Stimulated activated CD4-positive, alpha-beta T cell treated with anti-CD3 and anti-CD28 coated beads, Interleukin-1b, Interleukin-23, amount 100 ng/mL, for 48 hours (primary cell): Measurements from ENCODE around the gene AIF1.
A peak's percentile ranks its signal among the peaks of the same experiment; 100 is the strongest.

ENCODE experiments used
- DNase-seq: peaks from one replicate; pipeline ENCODE4 v3.0.0-alpha.2; 2020

Gene AIF1

DNA sequence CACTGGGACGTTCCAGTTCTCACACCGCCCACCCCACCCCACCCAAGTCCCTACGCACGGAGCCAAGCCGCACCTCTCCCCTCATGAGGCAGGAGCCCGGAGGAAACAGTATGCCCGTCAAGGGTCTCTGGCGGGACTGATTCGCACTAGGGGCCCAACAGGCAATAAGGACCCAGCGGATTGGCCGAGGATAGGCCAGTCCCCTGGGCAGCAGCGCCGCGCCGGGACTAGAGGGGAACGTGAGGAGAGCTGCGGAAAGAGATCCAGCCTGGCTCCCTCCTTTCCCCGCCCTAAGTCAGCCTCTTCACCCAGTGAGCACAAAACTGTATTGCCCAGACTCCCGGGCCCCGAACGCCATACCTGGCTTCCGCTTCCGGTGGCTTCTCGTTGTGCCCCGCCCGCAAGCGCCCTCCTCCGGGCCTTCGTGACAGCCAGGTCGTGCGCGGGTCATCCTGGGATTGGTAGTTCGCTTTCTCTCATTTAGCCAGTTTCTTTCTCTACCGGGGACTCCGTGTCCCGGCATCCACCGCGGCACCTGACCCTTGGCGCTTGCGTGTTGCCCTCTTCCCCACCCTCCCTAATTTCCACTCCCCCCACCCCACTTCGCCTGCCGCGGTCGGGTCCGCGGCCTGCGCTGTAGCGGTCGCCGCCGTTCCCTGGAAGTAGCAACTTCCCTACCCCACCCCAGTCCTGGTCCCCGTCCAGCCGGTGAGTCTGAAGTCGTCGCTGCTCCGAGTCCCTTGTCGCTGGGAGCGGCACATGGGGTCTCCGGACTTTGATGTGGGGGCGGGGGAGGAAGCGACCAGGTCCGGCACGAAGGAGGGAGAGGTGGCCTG lies 50.7 kb downstream of the AIF1 start, which contains the start of gene CSNK2B:
TSS of gene CSNK2B (plus strand) at position 580 of the 836 bp plus-strand sequence. CDS start 752 bp downstream, outside the sequence.
- peak; percentile 99 for DNase-seq

GRCh38 chr6:31666337-31666965 lies 51.4 kb downstream of the AIF1 start:
- no peak for DNase-seq
